Fibroblast of the aortic adventitia (primary cell): ENCODE results near the gene DGAT2. TPM values are rescaled to one million over a fixed set of nuclear protein-coding genes. Genes with fewer than 3 reads are reported as not detected.

Source experiments
- DNase-seq: peaks from one replicate; pipeline ENCODE4 v3.0.0-alpha.2; 2010; ENCODE audit warnings: low read depth
- H3K4me3 ChIP-seq: 2 replicates; pipeline ENCODE4 v1.5.1; 2011; ENCODE audit warnings: low read depth, mild to moderate bottlenecking, control low read depth, low read length, moderate library complexity
- total RNA-seq: library from RNA; depleted of rRNA; stranded (reverse); fragments of >200 nt; gene quantifications from 2 replicates; pipeline ENCODE4 v1.2.3, GENCODE V29; 2012; ENCODE audit warnings: low replicate concordance
- TF ChIP-seq, protein P1 (sequence below): IDR thresholded peaks from 2 replicates; pipeline ENCODE4 v1.5.1; 2011; ENCODE audit warnings: mild to moderate bottlenecking, low read length, control low read depth, inconsistent platforms; ENCODE audit not compliant: insufficient read depth

Gene DGAT2
- total RNA-seq, 1 donor: 13.4 TPM

DNA sequence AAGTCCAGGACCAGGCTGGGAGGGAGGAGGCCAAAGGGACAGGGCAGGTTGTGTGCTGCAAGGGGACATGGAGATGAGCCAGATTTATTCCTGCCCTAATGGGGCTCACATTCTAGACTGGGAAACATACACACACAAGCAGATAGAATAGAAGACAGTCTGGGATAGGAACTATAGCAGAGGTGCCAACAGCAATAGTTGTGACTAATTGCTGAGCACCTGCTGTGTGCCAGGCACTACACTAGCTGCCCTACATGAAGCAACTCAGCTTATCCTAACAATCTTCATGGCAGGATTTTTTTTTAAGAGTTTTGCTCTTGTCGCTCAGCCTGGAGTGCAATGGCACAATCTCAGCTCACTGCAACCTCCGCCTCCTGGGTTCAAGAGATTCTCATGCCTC, 39.6 kb upstream of the DGAT2 start:
- TF ChIP-seq, protein P1, sequence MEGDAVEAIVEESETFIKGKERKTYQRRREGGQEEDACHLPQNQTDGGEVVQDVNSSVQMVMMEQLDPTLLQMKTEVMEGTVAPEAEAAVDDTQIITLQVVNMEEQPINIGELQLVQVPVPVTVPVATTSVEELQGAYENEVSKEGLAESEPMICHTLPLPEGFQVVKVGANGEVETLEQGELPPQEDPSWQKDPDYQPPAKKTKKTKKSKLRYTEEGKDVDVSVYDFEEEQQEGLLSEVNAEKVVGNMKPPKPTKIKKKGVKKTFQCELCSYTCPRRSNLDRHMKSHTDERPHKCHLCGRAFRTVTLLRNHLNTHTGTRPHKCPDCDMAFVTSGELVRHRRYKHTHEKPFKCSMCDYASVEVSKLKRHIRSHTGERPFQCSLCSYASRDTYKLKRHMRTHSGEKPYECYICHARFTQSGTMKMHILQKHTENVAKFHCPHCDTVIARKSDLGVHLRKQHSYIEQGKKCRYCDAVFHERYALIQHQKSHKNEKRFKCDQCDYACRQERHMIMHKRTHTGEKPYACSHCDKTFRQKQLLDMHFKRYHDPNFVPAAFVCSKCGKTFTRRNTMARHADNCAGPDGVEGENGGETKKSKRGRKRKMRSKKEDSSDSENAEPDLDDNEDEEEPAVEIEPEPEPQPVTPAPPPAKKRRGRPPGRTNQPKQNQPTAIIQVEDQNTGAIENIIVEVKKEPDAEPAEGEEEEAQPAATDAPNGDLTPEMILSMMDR: no peak
- no peak for DNase-seq
- H3K4me3 ChIP-seq: no peak overlapping the region

DNA sequence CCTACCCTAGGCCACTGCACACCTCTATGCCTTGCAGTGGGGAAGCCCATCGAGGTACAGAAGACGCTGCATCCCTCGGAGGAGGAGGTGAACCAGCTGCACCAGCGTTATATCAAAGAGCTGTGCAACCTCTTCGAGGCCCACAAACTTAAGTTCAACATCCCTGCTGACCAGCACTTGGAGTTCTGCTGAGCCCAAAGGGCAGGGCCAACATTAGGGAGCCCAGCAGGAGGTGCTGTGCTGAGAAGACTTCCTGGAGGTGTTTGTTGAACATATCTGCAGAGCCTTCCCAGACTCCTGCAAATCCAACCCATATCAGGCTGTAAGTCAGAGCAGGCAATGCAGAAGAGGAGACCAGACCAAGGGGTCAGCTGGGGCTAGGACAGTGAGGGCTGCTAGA, 37.5 kb upstream of the DGAT2 start:
- DNase-seq: no peak
- H3K4me3 ChIP-seq: no peak overlapping the region
- TF ChIP-seq, protein P1: no peak

DNA sequence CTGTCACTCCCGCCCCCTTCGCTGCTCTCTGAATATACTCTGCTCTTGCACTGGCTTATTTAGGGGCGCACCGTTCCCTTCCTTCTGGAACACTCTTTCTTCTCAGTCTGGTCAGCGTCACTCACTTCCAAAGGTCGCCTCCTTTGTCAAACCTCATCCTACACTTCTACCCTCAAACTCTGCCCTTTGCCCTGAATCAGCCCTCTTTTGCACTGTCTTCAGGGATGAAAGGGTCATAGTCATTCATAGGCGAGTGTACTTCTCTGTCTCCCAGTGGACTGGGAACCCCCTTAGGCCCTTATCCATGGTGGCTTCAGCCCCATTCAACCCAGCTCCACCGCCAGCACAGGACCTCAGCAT, 35.5 kb upstream of the DGAT2 start:
- H3K4me3 ChIP-seq: no peak overlapping the region
- DNase-seq: no peak
- TF ChIP-seq, protein P1: no peak

DNA sequence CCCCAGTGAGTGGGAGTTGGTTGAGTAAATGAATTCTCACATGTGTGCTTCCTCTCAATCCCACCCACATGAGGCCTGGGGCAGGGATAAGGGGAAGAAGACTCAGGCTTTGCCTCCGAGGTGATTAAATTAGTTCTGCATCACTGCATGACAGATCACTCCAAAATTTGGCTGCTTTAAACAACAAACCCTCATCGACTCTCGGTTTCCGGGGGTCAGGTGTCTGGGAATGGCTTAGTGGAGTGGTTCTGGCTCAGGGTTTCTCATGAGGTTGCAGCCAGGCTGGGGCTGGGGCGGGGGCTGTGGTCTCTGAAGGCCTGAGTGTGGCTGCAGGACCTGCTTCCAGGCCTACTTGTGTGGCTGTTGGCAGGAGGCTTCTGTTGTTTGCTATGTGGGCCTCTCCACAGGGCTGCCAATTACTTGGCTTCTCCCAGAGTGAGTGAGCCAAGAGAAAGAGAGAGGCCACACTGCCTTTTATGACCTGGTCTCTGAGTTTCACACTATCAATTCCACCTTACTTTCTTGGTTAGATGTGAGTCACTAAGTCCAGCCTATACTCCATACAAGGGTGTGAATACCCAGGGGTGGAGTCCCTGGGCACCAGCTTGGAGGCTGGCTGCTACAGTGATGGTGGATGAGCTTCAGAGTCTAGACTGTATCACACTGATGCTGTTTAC, 35.0 kb upstream of the DGAT2 start:
- H3K4me3 ChIP-seq: no peak overlapping the region
- DNase-seq: peak; percentile 34
- TF ChIP-seq, protein P1: no peak

DNA sequence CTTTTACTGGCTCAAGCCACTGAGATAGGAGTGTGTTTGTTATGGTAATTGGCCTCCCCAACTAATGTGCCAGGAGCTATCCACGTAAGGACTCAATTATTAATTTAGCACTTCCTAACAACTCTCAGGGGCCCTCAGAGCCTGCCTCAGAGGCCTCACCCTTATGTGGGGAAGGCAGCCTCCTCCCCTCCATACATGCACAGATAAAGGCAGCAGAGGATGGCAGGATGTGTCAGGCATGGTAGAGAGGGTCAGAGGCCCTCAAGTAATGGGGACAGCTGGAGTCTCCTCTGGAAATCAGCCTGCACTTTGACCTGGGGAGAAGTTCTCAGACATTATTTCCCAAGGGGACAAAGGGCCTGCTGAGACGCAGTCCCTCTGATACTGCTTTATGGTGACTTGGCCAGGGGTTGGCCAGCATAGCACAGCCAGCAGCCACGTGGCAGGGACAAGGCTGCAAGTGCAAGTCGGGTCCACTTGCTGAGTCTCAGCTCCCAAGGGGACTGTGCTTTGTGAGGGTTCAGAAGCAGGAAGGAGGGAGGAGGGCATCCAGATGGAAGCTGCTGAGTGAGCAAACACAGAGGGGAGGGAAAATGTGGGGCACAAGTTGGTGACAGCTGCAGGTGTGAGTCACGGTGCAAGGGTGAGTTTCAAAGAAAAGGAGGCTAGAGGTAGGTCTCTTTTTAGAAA, 33.9 kb upstream of the DGAT2 start:
- DNase-seq: no peak
- TF ChIP-seq, protein P1: no peak
- no peak overlapping the region for H3K4me3 ChIP-seq

DNA sequence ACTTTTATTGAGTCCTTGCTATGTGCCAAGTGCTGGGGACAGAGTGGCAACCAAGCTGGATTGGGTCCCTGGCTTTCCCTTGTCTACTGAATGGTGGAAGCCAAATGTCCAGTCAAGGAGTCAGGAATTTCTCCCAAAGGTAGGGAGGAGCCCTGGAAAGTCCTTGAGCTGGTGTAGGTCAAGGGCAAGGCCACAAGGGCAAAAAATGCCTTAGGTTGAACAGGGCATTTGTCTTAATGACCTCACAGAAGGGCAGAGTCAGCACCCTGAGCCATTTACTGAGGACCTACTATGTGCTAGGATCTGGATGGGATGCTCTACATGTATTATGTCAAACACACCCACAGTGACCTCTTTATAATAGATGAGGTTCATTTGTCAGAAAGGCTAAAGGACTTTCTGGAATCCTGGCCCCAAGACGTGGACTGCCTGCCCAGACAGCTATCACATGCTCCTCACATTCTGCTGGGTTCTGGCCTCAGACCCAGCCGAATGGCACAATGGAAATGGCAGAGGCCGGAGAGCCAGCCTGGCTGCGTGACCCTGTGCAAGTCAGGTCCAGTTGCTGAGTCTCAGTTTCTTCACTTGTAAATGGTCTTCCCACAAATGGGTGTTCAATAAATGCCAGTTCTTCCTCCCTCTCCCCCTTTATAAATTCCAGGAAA, 33.3 kb upstream of the DGAT2 start:
- DNase-seq: no peak
- H3K4me3 ChIP-seq: no peak overlapping the region
- TF ChIP-seq, protein P1: no peak
